SKM-1 treated with dmso at 0.1 percent for 144 hours (cell line): ENCODE measurements around the gene CCDC57.

ENCODE experiments used
- DNase-seq: peaks from one replicate; lab custom pipeline; 2025; ENCODE audit not compliant: unreplicated experiment; lab: John Stamatoyannopoulos, UW

The CCDC57 gene

DNA sequence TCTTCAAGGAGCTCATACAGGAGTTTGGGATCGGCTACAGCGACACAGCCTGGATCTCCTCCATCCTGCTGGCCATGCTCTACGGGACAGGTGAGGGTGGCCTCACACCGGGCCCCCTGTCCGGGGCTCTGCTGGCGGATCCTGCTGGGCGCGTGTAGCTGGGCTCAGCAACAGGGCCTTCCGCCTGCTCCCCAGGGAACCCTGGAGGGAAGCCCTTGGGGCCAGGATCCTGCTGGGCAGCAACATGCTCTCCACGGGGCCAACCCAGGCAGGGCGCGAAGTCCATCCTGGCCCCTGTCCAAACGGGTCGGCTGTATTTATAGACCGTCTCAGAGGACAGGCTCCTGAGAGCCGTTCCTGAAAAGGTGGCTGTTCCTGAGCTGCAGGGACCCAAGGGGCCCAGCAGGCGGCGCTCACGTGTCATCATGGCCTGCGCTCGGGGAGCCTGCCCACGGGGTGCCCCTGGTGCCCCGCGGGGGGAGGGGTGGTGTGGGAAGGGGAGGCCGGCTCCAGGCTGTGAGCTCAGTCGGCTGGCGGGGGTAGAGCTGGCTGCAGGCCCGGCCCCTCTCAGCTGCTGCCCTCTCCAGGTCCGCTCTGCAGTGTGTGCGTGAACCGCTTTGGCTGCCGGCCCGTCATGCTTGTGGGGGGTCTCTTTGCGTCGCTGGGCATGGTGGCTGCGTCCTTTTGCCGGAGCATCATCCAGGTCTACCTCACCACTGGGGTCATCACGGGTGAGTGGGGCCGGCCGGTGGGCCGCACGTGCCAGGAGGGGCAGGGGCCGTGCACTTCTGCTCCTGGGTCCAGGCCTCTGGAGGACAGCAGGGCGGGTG, 23.7 kb upstream of the CCDC57 start:
- DNase-seq = peak; percentile 14

- no peak for DNase-seq
These were observed 23.1 kb upstream of the CCDC57 start for GRCh38 chr17:82235775-82236141.

GRCh38 chr17:82235056-82235774, 22.6 kb upstream of the CCDC57 start:
- no peak for DNase-seq

GRCh38 chr17:82234211-82235055, 21.8 kb upstream of the CCDC57 start:
- no peak for DNase-seq

DNA sequence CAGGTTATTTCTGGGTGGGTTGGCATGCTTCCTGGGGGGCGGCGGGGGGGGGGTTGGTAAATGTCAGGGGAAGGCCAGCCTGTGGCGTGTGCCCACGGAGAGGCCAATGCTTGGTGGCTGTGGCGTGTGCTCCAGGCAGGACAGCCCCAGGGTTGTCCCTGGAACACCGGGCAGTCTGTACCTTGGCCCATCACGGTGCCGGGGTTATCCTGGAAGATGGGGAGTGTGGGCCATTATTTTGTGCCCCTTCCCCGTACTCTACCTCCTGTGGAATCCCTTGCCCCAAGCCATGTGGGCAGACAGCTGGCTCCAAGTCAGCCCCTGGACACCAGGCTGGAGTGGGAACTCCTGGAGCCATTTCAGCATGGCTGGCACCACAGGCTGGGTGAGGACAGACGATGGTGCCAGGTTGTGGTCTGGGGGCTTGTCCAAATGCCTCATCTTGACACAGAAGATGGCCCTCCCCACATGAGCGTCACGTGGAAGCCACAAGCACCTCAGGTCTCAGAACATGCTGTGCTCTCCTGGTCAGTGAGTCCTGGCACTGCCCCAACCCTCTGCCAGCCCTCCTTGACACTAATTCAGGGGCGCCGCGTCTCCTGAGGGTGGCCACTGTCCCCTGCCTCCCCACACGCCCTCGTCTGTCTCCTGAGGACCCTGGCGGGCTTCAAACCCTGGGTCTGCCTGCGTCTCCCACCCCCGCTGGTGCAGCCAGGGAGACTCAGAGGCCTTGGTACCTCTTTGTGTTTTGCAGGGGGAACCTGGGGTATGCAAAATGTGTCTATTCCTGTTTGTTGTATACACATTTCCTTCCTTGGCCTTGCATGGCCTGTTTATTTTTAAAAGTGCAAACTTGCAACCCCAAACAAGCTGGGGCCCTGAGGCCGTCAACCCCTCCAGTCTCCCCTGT, 20.5 kb upstream of the CCDC57 start:
- no peak for DNase-seq

- no peak for DNase-seq
These were observed 19.7 kb upstream of the CCDC57 start for GRCh38 chr17:82232322-82232820.

DNA sequence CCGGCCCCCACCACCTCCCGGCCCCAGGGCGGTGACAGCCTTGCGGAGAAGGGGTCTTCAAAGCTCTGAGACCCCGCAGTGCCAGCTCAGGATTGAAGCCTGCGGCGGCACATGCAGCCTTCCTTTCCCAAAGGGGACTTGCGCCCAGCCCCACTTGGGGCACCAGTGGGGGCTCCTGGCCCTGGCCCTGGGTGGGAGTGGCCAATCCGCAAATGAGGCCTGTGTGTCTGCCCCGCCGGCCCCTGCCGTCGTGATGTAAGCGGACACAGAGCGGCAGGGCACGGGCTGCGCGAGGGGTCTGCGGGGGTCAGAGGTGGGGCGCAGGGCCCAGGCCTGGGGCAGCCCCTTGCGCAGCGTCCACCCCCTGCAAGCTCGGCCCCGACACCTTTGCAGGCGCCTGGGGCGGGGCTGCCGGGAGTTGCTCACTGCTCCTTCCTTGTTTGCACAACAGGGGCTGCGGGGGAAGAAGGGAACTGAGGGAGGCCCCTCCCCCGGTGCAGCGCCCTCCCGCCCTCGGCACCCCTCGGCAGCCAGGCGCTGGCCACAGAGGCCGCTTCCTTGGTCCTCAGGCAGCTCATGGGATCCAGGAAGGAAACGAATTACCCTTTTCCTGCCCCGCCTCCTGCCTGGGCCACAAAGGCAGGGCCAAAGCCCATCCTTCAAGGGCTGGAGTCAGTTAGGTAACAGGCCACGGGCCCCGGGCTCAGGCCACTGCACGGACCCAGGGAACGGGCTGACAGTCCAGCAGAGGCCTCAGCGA, 19.1 kb upstream of the CCDC57 start:
- DNase-seq = peak; percentile 95

DNA sequence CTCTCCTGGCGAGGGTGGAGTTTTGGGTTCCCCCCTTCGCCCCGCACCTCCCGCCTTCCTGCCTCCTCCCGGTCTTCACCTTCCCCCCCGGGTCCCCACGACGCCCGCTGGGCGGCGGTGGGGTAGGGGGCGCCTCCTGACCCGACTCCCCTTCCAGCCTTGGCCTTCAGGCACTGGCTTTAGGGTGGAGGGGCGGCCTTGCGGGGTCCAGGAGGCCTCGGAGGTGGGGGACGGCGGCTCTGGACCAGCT, 18.6 kb upstream of the CCDC57 start:
- DNase-seq = no peak

DNA sequence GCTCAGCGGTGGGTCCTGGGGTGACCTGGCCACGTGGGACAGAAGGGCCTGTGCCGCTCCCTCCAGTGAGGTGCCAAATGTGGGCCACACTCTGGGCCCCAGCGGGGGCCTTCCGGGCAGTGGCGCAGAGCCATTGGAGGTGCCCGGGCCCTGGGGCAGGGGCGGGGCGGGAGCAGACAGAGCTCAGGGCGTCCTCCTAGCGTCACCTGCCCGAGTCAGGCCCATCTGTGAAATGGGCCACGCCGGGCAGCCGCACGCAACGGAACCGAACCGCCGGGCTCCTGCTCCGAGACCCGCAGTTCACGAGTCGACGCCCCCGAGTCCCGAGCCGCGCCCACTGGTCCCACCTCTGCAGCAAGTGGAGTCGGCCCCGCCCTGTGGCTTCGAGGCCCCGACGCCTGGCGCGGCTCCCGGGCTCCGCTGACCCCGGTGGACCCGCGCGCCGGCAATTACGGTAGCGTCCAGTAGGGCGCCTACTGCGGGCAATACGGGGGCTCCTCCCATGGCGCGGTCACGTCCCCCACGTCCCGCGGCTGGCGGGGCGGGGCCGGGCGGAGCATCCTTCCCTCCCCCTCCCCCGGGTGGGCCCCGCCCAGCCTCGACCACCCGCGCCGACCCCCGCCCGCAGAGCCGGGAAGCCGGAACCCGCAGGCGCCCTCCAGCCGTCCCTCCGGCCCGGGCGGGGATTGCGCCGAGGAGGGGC, 18.1 kb upstream of the CCDC57 start:
- DNase-seq = peak; percentile 59

GRCh38 chr17:82229698-82230608, 17.3 kb upstream of the CCDC57 start:
- peak; percentile 12 for DNase-seq

GRCh38 chr17:82228842-82229697, 16.4 kb upstream of the CCDC57 start, which contains the start of gene SLC16A3:
SLC16A3 (plus strand) TSS chr17:82229042; CDS start chr17:82236009, 6,967 bp downstream.
- DNase-seq = peak; percentile 47

DNA sequence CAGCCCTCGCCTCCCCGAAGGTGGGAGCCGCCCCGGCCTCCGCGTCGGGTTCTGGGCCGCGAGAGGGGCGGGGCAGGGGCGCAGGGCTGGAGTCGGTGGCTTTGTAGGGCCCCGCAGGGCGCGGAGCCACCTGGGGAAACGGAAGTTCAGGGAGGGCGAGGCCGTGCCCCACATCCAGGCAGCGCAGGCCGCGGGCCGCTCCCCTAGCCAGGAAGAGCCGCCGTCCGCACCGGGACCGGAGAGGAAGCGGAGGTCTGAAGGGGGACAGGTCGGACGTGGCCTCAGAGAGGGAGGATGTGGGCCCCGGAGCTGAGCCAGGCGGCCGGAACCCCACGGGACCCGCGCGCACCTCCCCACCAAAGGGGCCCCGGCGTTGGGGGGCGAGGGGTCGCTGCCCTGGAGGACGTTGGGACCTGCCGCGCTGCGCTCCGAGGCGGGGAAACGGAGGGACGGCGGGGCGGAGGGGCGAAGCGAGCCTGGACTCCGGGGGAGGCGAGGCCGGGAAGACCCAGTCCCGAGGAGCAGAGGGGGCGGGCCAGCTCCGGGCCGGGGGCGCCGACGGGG, 15.7 kb upstream of the CCDC57 start:
- DNase-seq = peak; percentile 64

DNA sequence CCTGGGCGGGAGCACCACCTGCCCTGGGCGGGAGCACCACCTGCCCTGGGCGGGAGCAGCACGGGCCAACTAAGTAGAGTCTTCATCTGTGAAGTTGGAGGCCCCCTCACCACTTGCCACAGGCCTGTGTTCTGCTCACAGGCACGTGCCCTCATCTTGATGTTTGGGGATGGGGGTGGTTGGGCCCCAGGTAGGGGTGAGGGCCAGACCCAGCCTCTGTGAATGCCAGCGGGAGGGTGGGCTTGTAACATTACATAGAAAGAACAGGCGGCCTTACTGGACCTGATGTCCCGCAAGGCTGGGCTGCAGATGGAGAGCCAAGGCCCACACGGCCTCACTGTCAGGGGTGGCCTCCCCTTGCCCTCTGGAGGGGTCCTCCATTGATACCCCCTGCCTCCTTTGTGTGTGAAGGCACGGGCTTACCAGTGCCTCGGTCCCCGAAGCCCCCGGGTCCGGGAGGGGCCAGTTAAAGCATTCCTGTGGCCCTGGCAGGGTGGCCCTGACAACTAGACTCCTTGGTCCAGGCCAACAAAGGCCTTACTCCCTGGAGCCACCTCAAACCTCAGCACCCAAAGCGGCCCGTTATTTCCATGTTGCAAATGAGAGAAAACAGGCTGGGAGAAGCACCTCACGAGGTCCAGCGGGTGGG, 15.1 kb upstream of the CCDC57 start:
- DNase-seq = no peak

DNA sequence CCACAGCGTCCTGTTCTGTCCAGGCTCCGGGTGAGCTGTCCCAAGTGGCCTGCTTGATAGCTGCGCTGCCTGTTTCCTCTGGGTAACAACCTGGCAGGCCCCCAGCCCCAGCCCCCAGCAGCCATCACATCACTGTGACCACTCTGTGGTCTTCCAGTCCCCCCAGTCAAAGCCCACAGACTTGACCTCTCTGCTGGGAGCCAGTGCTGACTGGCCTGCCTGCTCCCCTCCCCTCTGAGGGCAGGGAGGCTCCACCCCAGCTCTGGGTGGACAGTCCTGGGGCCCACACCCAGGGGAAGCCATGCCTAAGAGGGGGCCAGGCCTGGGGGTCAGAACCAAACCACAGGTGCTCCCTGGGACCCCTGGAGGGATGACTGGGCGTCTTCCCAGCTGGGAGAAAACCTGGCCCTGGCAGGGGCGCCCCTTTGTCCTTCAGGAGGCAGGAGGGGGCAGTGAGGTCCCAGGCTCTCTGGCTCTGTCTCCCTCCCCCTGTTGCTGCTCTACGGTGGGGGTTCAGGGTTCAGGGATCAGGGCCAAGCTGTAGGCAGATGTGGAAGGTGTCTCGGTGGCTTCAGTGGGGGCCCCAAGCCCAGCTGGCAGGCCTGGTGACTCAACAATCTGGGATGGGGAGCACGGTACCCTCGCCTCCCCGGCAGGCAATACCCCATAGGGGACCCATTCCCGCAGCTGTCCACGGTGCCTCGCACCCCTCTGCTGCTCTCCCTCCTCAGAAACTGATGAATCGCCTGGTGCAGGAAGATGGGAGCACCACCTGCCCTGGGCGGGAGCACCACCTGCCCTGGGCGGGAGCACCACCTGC, 14.4 kb upstream of the CCDC57 start:
- no peak for DNase-seq

- no peak for DNase-seq
These were observed 13.6 kb upstream of the CCDC57 start for GRCh38 chr17:82226146-82226808.
